ENCODE data around the gene NKX6-2.
"Not testable (repeated sequence)": the region's sequence is repeated elsewhere in the genome, so short reads cannot be mapped to it uniquely, and the experiment has no call there.

Gene NKX6-2

DNA sequence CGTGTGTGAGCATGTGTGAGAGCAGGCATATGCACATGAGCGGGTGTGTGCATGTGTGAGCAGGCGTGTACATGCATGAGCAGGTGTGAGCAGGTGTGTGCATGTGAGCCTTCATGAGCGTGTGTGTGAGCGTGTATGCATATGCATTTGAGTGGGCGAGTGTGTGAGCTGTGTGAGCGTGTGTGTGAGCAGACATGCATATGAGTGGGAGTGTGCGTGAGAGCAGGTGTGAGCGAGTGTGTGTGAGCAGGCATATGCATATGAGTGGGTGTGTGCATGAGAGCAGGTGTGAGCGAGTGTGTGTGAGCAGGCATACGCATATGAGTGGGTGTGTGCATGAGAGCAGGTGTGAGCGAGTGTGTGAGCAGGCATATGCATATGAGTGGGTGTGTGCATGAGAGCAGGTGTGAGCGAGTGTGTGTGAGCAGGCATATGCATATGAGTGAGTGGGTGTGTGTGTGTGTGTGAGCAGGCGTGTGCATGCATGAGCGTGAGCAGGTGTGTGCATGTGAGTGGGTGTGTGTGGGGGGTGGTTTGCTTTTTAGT is 30.7 kb downstream of the NKX6-2 start:
- DNase-seq (ENCODE audit: low read depth): no peak

DNA sequence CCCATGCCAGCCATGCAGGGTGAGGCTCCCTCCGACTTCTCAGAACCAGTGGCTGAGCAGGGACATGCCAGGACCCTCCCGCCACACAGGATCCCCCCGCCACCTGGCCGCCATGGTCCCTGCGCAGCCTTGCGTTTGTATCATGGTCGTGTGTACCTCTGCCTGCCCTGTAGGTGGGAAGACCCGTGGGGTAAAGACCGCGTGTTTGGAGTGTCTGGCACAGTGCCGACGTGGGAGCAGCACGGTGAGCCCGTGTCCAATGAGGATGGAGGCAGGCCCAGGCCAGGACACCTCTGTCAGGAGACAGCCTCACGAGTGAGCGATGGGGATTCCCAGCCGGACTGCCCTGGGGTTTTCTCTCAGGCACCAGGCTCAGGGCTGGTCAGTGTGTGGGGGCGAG is 31.9 kb downstream of the NKX6-2 start:
- no peak for DNase-seq (ENCODE audit: low read depth)

DNA sequence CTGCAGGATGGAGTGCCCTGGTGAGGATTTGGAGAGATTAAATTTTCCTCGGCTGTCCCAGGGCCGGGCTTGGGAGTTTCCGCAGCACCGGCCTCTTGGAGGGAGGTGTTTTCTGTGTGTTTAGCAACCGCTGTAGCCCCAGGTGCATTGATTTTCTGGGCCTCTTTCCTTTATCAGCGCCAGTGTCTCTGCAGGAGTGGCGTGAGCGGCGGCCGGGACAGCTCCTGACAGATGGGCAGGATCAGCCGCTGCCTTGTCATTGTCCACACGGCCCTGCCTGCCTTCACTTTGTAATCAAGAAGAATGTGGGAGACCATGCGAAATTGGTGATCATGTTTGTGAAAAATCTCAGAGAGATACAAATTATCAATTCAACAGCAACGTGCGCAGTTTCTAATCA is 32.4 kb downstream of the NKX6-2 start:
- no peak for DNase-seq (ENCODE audit: low read depth)

DNA sequence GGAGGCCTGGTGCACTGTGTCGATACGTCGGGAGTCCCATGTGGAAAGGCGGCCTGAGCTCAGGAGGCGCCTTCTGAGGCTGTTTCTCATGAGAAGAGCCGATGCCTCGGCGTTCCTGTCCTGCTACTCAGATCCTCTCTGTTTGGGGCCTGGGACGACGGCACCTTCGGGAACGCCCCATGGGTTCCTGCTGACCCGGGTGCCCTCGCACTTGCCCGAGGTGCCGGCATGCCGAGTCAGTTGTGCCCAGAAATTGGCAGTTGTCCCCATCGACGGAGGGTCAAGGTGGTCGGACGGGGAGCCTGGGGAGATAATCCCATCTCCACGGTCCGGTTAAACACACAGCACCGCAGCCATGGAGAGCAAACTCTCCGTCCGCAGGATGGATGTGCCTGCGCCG is 33.0 kb downstream of the NKX6-2 start:
- no peak for DNase-seq (ENCODE audit: low read depth)

DNA sequence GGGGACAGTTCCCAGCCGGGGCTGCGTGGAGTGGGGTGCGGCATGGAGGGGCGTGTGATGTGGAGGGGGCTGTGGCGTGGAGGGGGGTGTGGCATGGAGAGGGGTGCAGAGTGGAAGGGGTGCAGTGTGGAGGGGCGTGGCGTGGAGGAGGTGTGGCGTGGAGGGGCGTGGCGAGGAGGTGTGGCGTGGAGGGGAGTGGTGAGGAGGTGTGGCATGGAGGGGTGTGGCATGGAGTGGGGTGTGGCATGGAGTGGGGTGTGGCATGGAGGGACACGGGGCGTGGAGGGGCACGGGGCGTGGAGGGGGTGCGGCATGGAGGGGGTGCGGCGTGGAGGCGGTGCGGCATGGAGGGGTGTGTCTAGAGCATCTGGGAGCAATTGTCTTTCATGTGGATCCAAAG is 33.6 kb downstream of the NKX6-2 start:
- DNase-seq (ENCODE audit: low read depth): no peak

DNA sequence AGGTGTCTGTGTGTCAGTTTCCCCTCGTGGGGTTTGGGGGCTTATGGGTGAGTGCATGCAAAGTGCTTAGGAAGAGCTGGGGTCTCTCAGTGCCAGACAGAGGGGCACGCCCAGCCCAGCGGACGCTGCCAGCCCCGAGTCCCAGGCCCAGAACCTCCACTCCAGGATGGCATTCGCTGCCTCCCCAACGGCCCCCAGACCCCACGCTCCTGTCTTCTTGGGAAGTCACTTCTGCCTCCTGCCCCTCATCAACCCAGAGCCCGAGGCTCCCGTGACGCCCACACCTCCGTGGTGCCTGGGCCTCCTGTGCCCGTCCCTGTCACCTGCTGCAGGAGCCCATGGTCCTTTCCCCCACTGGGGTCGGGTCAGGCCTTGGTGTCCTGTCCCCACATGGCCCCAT is 35.0 kb downstream of the NKX6-2 start:
- no peak for DNase-seq (ENCODE audit: low read depth)

DNA sequence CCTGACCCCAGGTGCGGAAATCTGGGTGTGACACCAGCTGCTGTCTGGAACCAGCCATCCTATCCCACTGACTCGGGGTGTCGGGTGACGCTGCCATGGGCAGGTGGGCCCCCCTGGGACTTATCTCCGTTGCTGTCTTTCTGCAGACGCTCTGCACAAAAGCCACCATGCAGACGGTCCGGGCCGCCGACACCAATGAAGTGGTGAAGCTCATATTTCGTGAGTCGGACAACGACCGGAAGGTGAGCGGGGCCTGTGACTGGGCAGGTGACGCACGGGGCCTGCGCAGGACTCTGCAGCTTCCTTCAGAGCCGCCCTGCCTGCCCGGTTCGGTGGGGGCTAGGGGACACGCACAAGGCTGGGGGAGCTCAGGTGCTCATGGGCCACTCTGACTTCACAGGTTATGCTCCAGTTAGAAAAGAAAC is 36.6 kb downstream of the NKX6-2 start:
- DNase-seq (ENCODE audit: low read depth): no peak

DNA sequence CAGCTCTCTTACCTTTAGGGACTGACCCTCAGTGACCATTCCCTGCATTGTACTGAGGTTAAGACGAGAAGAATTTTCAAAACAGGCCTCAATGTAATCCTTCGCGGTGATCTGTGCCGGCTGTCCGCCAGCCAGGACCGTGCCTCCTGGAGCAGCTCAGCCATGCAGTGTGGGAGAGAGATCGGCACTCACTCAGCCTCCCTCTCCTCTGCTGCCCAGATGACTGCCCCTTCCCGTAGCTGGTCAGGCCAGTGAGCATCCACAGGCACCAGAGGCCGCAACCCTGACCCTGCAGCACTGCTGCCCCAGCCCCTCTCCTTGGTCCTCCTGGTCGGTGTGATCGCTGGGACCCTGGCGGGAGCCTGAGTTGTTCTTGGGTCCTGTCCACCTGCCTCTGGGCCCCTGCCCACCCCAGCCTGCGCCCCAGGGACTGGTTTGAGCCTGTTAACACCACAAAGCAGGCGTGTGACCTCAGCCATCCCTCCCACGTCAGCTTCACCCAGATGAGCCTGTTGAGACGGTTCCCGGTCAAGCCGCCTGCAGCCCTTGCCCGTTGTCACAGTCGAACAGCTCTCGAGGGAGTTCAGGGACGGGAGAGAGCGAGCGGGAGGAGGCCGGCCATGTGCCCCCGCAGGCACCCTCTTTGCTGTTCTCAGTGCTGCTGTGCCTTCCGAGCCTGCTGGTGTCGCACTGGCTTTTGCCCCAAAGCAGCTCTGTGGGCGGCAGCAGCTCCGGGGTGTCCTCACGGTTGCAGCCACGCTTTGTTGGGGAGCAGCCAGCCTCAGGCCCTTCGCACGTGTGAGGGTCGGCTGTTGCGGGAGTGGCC is 37.2 kb downstream of the NKX6-2 start:
- DNase-seq (ENCODE audit: low read depth): no peak

DNA sequence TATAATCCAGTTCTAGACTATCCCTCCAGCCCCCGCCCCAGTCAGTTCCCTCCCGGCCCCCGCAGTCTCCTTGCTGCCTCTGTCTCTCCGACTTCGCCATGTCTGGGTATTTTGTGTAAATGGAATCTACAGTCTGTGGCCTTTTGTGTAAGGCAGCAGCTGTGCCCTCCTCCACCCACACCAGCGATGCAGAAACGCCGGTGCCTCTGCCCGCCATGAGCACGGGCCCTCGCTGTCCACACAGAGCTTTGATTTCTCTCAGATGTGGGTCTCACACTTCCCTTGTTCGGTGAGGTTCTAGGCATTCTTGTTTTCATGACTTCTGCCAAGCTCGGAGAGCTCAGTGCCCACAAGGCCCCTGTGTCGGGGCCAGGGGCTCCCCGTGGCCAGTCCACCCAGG is 37.8 kb downstream of the NKX6-2 start:
- no peak for DNase-seq (ENCODE audit: low read depth)

DNA sequence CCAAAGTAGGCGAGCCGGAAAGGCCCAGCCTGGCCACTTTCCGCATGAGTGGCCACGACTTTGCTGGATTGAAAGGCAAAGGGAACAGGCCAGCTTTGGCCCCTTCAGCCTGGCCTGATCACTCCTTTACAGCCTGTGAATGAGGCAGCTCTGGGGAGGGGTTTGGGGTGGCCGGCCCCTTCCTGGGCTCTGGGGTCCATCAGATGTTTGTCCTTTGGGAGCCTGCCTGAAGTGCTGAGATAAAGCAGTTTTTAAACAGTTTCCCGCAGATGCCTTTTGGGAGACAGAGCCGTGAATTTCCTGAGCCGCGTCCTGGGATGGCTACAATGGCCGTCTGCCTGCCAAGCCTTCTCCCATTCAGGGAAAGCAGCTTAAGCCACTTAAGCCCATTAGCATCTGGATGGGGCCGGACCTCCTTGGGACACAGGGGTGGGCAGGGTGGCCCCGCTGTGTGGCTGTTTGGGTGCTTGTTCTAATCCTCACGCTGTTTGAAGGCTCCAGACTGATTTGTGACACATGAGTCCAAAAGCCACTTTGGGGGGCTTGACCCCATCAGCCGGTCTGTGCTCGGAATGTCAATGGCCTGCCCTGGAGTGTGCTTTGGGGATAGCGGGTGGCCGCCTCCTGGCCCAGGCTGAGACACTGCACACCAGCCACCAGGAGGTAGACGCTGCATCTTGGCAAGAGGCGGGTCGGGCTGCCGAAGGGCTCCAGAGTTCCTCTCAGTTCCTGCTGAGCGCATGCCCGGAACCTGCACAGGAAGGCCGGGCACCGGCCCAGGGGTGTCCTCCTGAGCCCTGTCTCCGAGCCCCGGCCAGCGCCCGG is 38.9 kb downstream of the NKX6-2 start:
- DNase-seq (ENCODE audit: low read depth): no peak

DNA sequence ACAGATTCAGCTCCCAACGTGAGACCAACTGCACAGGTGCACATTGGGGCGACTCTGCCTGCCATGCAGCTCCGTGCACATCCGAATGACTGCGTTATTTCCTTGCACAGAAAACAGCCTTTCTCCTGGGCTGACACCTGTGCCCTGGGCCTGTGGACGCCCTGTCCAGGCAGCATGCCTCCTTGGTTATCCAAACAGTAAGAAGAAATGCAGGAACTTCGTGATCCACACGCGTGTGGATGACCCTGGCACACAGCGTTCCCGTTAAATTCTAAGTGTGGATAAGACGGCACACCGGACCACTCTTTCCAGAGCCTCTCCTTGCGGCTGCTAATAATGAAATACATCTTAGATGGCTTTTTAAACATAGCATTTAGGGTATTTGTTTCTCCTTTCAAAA is 39.6 kb downstream of the NKX6-2 start:
- no peak for DNase-seq (ENCODE audit: low read depth)

DNA sequence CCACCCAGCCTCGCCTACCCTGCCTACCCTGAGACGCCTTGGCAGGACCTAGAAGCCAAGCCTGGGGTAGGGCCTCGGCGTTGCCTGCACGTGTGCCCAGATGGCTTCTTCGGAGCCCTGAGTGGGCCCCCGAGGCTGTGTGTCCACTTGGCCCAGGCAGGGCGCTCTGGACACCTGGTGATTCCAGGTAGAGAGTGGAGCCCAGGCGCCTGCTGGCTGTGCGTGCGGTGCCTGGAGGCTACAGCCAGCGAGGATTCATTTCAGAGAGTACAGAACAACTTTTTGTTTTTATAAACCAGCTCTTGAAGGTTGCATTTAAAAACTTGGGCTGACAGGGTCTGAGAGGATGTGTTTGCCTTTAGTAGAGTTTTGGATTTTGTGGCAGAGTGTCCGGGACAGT is 40.0 kb downstream of the NKX6-2 start:
- DNase-seq (ENCODE audit: low read depth): no peak

DNA sequence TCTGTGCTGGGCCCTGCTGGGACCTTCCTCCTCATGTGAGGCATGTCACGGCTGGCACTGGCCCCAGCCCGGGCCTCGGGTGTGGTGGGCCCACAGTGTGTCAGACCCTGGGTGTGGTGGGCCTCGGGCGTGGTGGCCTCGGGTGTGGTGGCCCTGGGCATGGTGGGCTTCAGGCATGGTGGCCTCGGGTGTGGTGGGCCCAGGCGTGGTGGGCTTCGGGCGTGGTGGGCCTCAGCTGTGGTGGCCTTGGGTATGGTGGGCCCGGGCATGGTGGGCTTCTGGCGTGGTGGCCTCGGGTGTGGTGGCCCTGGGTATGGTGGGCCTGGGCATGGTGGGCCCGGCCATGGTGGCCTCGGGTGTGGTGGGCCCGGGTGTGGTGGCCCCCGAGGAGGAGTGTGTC is 40.4 kb downstream of the NKX6-2 start:
- no peak for DNase-seq (ENCODE audit: low read depth)

DNA sequence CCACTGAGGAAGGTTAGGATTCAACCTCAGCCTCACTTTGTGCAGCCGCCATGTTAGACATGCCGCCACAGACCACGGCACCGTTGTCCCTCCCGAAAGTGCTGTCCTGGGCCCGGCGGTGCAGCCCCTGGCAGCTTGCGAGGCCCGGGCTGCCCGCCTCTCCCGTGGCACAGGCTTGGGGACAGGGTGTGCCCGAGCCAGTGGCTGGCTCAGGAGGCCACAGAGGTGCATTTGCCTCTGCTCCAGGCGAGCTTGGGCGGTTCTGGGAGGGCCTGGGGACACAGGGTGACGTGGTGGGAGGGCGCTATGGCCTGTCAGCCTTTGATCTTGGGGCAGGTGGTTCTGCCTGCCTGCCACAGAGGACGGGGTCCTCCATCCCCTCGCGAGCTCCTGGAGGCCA is 41.1 kb downstream of the NKX6-2 start:
- no peak for DNase-seq (ENCODE audit: low read depth)

DNA sequence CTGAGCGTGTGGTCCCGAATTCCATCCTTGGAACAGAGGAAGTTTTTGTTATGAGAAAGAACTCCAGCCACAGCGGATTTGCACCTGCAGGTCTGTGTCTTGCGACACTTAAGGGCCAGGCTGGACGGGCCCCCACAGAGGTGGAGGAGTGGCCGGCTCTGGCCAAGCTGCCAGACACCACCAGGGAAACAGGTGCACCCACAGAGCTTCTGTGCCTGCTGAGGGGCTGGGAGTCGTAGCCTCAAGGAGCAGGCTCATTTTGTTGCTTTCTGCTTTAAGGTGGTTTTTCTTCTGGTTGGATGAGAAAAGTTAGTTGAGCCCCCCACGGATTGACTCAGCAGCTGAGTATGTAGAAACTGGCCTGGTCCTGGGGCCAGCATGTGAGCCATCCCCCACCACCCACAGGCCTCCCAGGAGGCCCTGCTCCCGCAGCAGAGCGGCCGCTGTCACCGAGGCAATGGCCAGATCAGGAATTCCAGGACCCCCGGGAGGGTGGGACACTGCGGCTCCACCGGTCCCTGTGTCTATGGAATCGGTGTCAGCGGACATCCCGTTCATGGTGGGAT is 41.9 kb downstream of the NKX6-2 start:
- no peak for DNase-seq (ENCODE audit: low read depth)

DNA sequence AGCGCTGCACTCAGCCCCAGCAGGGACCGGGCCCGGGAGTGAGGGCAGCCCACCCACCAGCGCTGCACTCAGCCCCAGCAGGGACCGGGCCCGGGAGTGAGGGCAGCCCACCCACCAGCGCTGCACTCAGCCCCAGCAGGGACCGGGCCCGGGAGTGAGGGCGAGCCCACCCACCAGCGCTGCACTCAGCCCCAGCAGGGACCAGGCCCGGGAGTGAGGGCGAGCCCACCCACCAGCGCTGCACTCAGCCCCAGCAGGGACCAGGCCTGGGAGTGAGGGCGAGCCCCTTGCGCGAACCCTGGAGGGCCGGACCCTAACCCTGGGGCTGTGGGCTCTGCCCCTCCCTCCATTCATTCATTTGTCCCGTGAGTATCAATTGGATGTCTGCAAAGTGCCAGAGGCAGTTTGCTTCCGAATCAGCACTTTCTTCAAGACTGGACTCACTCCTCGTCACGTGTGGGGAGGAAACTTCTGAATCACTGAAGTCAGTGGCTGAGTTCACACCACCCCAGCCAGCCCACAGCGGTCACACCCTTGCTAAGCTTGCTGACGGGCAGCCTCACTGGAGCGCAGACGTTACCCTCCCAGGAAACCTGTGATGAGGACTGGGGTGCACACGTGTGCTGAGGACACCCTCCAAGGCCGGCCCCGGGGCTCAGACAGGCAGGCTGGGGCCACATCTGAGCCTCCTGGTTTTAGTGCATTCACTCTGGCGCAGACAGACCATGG is 42.6 kb downstream of the NKX6-2 start:
- DNase-seq (ENCODE audit: low read depth): not testable (repeated sequence)

DNA sequence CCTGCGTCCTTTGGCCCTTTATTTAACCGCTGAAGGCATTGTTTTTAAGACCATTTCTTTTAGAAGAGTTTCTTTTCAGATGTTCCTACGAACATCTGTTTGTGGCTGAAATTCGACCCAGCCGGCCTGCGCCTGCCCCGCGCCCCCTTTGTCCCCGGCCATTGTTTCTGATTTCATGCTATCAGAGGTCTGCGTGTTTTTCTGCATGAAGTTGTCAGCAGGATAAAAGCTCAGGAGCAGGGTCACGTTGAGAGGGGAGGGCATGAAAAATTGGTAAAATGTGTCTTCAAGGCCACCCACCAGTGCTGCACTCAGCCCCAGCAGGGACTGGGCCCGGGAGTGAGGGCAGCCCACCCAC is 43.1 kb downstream of the NKX6-2 start:
- DNase-seq (ENCODE audit: low read depth): no peak

DNA sequence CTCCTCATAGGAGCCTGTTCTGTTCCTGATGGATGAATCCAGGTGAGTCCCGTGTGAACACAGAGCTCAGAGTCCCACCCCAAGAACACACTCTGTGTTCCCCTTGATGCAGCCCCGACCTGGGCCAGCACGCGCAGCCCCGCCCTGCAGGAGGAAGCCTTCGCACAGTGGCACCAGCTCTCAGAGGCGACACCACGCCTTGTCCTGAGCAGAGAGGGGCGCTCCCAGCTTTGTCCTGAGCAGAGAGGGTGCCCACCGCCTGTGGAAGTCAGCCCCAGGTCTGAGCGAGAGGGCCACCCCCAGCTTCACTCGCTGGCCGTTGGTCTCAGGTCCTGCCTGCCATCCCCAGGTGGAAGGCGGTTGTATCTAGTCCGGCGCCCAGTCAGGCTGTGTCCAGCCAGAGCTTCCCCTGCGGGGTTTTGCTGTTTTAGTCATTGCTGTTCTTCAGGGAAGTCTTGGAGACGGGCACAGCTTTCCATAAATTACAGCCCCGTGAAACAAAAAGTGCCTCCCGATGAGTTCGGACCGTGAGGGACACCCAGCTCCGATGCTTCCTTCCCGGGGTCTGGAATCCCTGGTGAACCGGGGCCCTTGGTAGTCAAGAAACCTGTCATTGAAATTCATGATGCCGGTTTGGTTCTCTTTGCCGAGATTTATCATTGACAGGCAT is 43.6 kb downstream of the NKX6-2 start:
- DNase-seq (ENCODE audit: low read depth): no peak

DNA sequence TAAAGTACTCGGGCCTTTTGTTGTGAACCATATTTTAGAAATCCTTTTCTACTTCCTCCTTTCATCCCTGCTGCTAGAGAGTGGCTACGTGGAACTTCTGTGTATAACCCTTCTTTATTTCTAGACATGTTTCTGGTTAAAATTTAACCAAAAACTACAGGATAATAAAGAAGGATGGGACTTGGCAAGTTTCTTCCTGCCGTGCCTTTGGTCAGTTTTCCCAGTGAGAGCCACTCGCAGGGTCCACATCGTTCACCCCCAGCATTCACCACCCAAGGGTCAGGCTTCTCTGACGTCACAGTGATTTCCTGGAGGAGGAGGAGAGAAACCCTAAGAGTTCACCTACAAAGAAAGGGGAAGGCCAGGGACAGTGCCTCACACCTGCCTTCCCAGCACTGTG is 45.4 kb downstream of the NKX6-2 start:
- no peak for DNase-seq (ENCODE audit: low read depth)

DNA sequence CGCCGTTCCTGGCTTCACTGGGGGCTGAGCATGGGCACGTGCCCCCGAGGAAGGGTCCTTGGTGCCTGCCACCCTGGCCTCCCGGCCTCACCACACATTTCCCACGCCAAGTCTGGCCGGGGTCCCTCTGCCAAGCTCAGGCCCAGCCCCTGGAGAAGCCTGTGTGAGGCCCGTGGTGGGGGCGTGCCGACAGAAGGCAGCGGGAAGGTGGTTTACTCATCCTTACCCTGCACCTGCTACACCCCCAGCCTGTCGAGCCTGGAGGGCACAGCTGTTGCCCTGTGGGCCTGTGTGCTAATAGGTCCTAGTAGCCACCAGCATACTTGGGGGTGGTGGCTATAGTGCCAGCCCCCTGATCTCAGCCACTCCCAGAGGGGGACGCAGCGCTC is 46.7 kb downstream of the NKX6-2 start:
- DNase-seq (ENCODE audit: low read depth): no peak

DNA sequence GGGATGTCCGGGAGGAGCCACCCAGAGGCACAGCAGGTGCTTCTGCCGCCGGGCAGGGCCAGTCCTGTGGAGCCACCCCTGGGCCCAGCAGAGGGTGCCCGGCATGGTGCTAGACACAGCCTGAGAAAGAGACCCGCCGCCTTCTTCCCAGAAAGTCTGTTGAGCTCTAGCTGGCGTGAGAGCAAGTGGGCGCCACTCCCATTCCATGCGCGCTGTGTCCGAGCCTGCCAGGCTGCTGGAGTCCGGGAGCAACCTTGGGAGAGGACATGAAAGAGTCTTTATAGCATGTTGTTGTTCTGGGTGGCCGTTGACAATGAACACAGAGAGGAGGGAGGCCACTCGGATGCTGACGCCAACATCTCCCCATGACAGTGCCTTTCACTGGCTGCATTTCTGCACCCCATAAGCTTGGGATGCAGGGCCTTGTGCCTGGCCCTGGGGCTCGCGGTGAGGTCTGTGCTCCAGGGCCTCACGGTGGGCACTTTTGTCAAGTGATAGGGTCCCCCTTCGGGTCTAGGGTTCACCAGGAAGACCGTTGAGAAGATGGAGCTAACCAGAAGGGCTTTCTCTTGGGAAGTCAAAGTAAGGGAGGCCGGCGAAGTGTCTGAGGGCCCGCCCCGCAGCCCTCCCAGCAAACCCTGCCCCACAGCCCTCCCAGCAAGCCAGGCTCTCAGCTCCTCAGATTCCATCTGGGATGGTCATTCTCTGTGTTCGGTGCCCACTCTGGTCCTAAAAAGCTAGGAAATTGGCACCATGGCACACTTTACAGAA is 47.3 kb downstream of the NKX6-2 start:
- no peak for DNase-seq (ENCODE audit: low read depth)

Data from stimulated activated CD8-positive, alpha-beta memory T cell treated with anti-CD3 and anti-CD28 coated beads, Interleukin-15, amount 100 ng/mL, for 24 hours (primary cell).